AG09309 (cell line): ENCODE measurements around the gene CLEC16A.

Experiments
- DNase-seq: peaks from one replicate; pipeline ENCODE4 v3.0.0-alpha.2; 2010; ENCODE audit warnings: low read depth
- H3K4me3 ChIP-seq: 2 replicates; pipeline ENCODE4 v1.5.1; 2011; ENCODE audit warnings: mild to moderate bottlenecking, low read depth, low read length, moderate library complexity; ENCODE audit not compliant: control insufficient read depth
- CTCF ChIP-seq: IDR thresholded peaks from 2 replicates; pipeline ENCODE4 v1.5.1; 2011; ENCODE audit warnings: mild to moderate bottlenecking, low read depth, low read length, inconsistent platforms; ENCODE audit not compliant: insufficient read depth, control insufficient read depth; ENCODE audit errors: missing control alignments

Gene CLEC16A

GRCh38 chr16:11049396-11050059 is 105.2 kb downstream of the CLEC16A start:
- DNase-seq = no peak
- no peak overlapping the region for H3K4me3 ChIP-seq
- TF ChIP-seq CTCF = no peak

DNA sequence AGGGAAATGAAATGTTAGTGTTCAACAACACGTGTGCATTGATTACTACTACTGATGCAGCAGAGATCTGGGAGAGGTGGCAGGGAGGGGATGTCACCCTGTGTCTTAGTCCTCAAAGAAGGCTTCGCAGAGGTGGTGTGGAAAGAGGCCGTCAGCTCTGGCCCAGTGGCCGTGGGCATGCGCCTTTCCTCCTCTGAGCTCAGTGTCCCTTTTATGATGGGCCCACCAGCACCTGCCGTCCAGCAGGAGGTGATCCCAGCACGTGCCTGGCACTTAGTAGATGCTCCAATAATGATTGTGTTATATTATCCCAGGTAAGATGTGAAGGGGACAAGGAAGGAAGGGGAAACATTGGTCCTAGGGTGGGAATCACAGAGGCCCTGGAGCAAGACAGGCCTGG is 106.2 kb downstream of the CLEC16A start:
- TF ChIP-seq CTCF = no peak
- H3K4me3 ChIP-seq = no peak overlapping the region
- no peak for DNase-seq

DNA sequence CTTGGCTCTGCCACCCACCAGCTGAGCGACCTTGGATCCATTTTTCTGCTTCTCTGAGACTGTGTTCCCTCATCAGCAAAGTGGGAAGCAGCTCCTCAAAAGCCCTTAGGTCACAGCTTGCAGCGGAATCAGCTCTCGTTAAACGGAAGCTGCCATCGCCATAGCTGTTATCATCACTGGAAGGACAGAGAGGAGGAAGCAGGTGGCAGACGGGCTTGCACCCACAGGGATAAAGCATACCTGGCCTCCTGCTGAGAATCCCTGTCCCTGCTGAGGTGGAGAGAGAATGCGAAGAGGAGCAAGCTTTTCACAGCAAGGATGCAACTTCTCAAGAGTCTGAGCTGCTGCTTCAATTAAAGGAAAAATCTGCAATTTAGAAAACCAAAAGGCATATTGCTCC is 106.6 kb downstream of the CLEC16A start:
- no peak for DNase-seq
- no peak overlapping the region for H3K4me3 ChIP-seq
- TF ChIP-seq CTCF = no peak

DNA sequence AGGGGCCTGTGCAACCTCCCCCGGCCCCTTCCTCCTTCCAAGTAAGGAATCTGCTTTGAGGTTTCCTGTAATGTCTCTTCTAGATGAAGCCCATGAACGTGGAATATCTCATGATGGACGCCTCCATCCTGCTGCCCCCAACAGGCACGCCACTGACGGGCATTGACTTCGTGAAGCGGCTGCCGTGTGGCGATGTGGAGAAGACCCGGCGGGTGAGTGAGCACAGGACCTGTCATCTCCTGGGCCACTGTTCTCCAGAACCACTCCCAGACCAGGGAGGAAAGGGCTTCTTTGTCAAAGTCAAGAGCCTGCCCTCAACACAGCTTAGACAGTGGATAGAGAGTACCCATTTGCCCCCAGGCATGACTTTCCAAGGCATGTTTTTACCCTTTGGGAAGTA is 107.1 kb downstream of the CLEC16A start:
- TF ChIP-seq CTCF = no peak
- no peak overlapping the region for H3K4me3 ChIP-seq
- no peak for DNase-seq

- TF ChIP-seq CTCF = no peak
- no peak for DNase-seq
- H3K4me3 ChIP-seq = no peak overlapping the region
These were observed 107.8 kb downstream of the CLEC16A start for GRCh38 chr16:11051879-11052808.

GRCh38 chr16:11053916-11054460 is 109.6 kb downstream of the CLEC16A start:
- TF ChIP-seq CTCF = no peak
- no peak overlapping the region for H3K4me3 ChIP-seq
- DNase-seq = no peak
